Activated CD8-positive, alpha-beta memory T cell treated with anti-CD3 and anti-CD28 coated beads, Interleukin-2, amount 10 ng/mL, durations not matched to agents 7 days and 5 days (primary cell): ENCODE results near the gene CMIP. TPM values are rescaled to one million over a fixed set of nuclear protein-coding genes. Genes with fewer than 3 reads are reported as not detected.

Experiments used
- ATAC-seq: fragments of 150-1000 bp; cut with Tn5 transposase; one replicate; pipeline ENCODE4 v1.10.0; 2021; ENCODE audit warnings: moderate library complexity
- CTCF ChIA-PET: fragments of 350-600 bp; sonication (Branson Sonifier 250); formaldehyde crosslinking; loops from one replicate; lab custom pipeline; 2021; ENCODE audit warnings: antibody characterized with exemption; lab: Charles Lee
- DNase-seq: peaks from one replicate; pipeline ENCODE4 v3.0.0-alpha.2; 2020
- H3K27ac Mint-ChIP-seq: one replicate; pipeline ENCODE4 v1.8.0; 2021; ENCODE audit warnings: mild to moderate bottlenecking, mixed read lengths
- H3K27me3 Mint-ChIP-seq: one replicate; pipeline ENCODE4 v1.8.0; 2021; ENCODE audit warnings: mixed read lengths
- H3K36me3 Mint-ChIP-seq: one replicate; pipeline ENCODE4 v1.8.0; 2021; ENCODE audit warnings: mild to moderate bottlenecking, mixed read lengths
- H3K4me1 Mint-ChIP-seq: one replicate; pipeline ENCODE4 v1.8.0; 2021; ENCODE audit warnings: mixed read lengths
- H3K4me3 Mint-ChIP-seq: one replicate; pipeline ENCODE4 v1.8.0; 2021; ENCODE audit warnings: mild to moderate bottlenecking, moderate library complexity, mixed read lengths
- H3K9me3 Mint-ChIP-seq: one replicate; pipeline ENCODE4 v1.8.0; 2022; ENCODE audit warnings: low read depth, mixed read lengths
- total RNA-seq, 2 experiments: library from RNA; stranded (reverse); gene quantifications; one replicate each; pipeline ENCODE4 v1.2.3, GENCODE V29; 2021

CMIP gene
- total RNA-seq, 2 experiments from 2014 or later = 77.4 to 98.8 TPM

DNA sequence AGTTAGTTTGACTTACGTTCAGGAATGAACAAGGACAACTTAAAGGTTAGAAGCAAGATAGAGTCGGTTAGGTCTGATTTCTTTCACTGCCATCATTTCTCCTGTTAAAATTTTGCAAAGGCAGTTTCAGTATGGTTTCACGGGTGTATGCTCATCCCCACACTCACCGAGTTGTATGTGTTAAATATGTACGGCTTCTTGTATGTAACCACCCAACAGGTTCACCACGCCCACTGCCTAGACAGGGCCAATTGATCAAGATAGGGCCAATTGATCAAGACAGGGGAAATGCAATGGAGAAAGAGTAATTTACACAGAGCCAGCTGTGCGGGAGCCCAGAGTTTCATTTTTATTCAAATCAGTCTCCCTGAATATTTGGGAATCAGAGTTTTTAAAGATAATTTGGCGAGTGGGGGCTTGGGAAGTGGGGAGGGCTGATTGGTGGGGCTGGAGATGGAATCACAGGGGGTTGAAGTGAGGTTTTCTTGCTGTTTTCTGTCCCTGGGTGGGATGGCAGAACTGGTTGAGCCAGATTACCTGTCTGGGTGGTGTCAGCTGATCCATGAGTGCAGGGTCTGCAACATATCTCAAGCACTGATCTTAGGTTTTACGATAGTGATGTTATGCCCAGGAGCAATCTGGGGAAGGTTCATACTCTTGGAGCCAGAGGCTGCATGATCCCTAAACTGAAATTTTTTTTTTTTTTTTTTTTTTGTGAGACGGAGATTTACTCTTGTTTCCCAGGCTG, 272.0 kb downstream of the CMIP start:
- CTCF ChIA-PET = interaction anchor here (1.3 to 1.7 kb wide), 2 partner anchors 14 to 85 kb away, joined by 4 to 5 read pairs; no protein-coding TSS in a partner anchor
- Mint-ChIP-seq H3K4me1 (peaks cover 45% of the 10 kb centered on the region), H3K27me3 (no peaks in the 10 kb centered on the region), H3K9me3 (no peaks in the 10 kb centered on the region), H3K36me3 (peaks cover 7% of the 10 kb centered on the region), H3K27ac (peak overlapping the region; percentile 87), H3K4me3 (peak overlapping the region; percentile 62)
- peak; percentile 82 for DNase-seq
- ATAC-seq = peak; percentile 62

DNA sequence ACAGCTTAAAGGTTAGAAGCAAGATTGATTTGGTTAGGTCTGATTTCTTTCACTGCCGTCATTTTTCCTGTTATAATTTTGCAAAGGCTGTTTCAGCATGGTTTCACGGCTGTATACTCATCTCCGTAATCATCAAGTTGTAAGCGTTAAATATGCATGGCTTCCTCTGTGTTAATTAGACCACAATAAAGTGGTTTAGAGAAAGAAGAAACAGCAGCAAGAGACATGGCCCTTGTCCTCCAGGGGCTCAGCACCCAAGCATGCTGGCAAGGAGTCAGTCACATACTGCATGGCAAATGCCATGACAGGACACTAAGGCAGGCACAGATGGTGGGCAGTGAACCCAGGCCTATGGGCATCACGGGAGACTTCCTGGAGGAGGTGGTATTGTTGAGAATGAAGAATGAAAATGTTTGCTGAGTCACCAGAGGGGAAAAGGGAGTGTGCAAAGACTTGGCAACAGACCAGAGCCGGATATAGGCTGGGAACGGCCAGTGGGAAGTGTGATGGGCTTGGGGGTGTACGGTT, 273.1 kb downstream of the CMIP start:
- peak; percentile 52 for DNase-seq
- CTCF ChIA-PET = interaction anchor here (0.6 to 2.8 kb wide), 5 partner anchors 13 to 317 kb away, joined by 3 to 19 read pairs (median 5); no protein-coding TSS in a partner anchor
- Mint-ChIP-seq H3K9me3 (no peaks in the 10 kb centered on the region), H3K4me1 (peaks cover 46% of the 10 kb centered on the region), H3K4me3 (peak overlapping the region; percentile 49), H3K27ac (peak overlapping the region; percentile 85), H3K36me3 (peaks cover 7% of the 10 kb centered on the region), H3K27me3 (no peaks in the 10 kb centered on the region)
- peak; percentile 37 for ATAC-seq

DNA sequence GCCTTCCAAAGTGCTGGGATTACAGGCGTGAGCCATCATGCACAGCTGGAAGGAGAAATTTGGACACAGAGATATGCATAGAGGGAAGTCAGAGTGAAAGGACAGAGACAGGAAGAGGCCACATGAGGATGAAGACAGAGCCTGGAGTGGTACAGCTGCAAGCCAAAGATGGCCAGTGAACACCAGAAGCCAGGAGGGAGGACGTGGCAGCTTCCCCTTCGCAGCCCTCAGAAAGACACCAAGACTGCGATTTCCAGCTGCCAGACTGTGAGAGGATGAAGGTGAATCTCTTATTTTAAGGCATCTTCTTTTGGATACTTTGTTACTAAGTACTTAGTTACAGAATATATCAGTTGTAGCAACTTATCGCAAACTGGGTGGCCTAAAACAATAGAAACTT, 274.0 kb downstream of the CMIP start:
- Mint-ChIP-seq H3K36me3 (peaks cover 7% of the 10 kb centered on the region), H3K4me1 (peaks cover 50% of the 10 kb centered on the region), H3K27ac (peak overlapping the region; percentile 91), H3K9me3 (no peaks in the 10 kb centered on the region), H3K27me3 (no peaks in the 10 kb centered on the region), H3K4me3 (peak overlapping the region; percentile 49)
- CTCF ChIA-PET = interaction anchor here (0.9 to 2.8 kb wide), 5 partner anchors 12 to 354 kb away, joined by 3 to 19 read pairs (median 5); no protein-coding TSS in a partner anchor
- DNase-seq = peak; percentile 48
- ATAC-seq = peak; percentile 21

DNA sequence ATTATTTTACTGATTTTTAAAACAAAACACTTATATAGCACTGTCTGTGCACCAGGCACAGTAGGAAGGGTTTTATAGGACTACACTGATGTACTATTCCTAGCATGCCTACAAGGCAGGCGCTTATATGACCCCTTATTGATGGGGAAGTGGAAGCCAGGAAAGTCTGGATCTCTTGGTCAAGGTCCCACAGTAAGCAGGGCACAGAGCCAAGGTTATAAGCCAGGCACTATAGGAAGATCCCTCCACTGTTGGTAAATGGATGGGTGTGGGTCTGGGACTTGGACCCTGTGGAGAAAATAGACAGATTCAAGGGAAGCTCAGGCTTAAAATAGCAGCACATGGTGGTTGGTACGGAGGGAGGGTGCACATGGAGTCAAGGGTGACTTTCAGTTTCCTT, 275.4 kb downstream of the CMIP start:
- no peak for ATAC-seq
- CTCF ChIA-PET = interaction anchor here (1.6 to 2.8 kb wide), 3 partner anchors 10 to 317 kb away, joined by 3 to 19 read pairs (median 10); no protein-coding TSS in a partner anchor
- Mint-ChIP-seq H3K36me3 (peaks cover 7% of the 10 kb centered on the region), H3K27ac (peak overlapping the region; percentile 19), H3K4me3 (no peak overlapping the region), H3K27me3 (peaks cover 2% of the 10 kb centered on the region), H3K4me1 (peaks cover 45% of the 10 kb centered on the region), H3K9me3 (no peaks in the 10 kb centered on the region)
- no peak for DNase-seq

DNA sequence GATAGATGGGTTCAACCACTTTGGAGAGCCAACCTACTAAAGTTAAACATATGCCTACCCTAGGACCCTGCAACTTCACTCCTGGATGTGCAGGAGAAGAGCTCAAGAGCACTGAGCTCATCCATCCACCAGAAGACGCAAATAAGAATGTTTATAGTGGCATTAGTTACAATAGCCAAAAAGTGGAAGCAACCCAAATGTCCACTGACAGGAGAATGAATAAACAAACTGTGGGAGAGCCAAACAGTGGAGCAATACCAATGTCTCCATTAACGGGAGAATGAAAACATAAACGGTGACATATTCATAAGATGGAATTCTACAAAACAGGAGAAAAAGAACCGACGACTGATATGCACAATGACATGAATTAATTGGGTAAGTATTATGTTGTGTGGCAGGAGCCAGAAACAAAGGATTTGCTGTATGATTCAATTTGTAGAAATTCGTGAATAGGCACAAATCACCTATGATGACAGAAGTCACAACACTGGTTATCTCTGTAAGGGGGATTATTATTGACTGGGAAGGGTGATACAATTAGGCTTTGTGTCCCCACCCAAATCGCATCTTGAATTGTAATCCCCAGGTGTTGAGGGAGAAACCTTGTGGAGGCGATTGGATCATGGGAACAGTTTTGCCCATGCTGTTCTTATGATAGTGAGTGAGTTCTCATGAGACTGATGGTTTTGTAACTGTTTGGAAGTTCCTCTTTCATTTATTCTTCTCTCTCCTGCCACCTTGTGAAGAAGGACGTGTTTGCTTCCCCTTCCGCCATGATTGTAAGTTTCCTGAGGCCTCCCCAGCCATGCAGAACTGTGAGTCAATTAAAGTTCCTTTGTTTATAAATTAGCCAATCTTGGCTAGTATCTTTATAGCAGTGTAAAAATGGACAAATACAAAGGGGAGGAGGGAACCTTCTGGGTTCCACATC, 276.6 kb downstream of the CMIP start:
- peaks cover 7% of the 10 kb centered on the region for H3K36me3 Mint-ChIP-seq
- CTCF ChIA-PET = interaction anchor here (0.7 to 1.6 kb wide), 5 partner anchors 99 to 355 kb away, joined by 3 to 5 read pairs (median 4); no protein-coding TSS in a partner anchor
- H3K4me3 Mint-ChIP-seq = no peak overlapping the region
- peaks cover 33% of the 10 kb centered on the region for H3K4me1 Mint-ChIP-seq
- ATAC-seq = no peak
- no peak for DNase-seq
- H3K27me3 Mint-ChIP-seq = peaks cover 6% of the 10 kb centered on the region
- no peaks in the 10 kb centered on the region for H3K9me3 Mint-ChIP-seq
- H3K27ac Mint-ChIP-seq = no peak overlapping the region

DNA sequence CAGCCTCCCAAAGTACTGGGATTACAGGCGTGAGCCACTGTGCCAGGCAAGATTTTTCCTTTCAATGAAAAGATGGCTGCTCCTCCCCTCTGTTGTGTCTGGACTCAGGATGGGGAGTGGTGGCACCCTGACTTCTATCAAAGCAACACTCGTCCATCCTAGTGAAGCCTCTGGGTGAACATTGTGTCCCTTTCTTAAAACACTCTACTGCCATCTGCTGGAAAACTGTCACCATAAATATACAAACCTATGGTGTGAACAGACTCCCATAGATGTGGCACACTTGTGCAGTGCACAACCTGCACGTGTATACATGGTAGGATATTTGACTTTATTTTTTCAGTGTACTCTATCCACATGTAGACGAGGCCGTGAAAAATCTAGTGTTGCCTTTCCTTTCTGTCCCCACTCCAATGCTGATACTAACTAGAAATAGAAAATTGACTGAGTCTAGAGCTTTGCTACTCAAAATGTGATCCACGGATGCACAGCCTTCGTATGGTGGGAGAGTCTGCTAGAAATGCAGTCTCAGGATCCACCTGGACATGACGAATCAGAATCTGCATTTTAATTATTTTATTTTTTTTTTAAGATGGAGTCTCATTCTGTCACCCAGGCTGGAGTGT, 278.6 kb downstream of the CMIP start:
- Mint-ChIP-seq H3K27ac (no peak overlapping the region), H3K4me3 (no peak overlapping the region), H3K9me3 (no peaks in the 10 kb centered on the region), H3K4me1 (peaks cover 16% of the 10 kb centered on the region), H3K27me3 (peaks cover 6% of the 10 kb centered on the region), H3K36me3 (peaks cover 7% of the 10 kb centered on the region)
- ATAC-seq (peak; percentile 80), DNase-seq (peak; percentile 51)
- CTCF ChIA-PET = interaction anchor here (0.7 to 3.0 kb wide), 14 partner anchors 8 to 357 kb away, joined by 3 to 28 read pairs (median 4); no protein-coding TSS in a partner anchor

DNA sequence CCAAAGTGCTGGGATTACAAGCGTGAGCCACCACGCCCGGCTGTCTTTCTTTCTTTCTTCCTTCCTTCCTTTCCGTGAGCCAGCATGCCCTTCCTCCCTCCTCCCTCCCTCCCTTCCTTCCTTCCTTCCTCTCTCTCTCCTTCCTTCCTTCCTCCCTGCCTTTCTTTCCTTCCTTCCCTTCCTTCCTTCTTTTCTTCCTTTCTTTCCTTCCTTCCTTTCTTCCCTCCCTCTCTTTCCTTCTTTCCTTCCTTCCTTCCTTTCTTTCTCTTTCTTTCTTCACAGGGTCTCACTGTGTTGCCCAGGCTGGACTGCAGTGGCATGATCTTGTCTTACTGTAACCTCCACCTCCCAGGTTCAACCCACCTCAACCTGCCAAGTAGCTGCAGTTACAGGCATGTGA, 283.8 kb downstream of the CMIP start:
- CTCF ChIA-PET = interaction anchor here (1.0 kb wide), 1 partner anchor 158 kb away, joined by 3 read pairs; no protein-coding TSS in a partner anchor
- no peaks in the 10 kb centered on the region for H3K36me3 Mint-ChIP-seq
- no peak overlapping the region for H3K27ac Mint-ChIP-seq

DNA sequence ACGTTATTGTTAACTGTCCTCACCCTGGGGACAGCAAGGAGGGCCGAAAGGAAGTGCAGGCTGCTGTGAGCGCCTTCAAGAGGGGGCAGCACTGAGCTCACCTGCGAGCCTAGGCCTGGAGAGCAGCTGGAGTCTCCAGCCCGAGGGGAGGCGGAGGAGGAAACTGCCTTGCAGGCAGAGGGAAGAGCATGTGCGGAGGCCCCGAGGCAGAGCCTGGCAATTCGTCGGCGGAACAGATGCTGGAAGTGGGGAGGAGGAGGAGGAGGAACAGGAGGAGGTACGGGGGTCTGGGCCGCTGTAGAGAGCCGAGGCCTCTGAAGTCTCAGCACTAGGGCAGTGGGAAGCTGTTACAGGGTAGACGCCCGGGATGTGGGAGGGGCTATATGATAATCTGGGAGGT, 284.8 kb downstream of the CMIP start:
- CTCF ChIA-PET = interaction anchor here (0.5 to 2.7 kb wide), 30 partner anchors 9 to 469 kb away, joined by 3 to 17 read pairs (median 4); partner anchors contain the start of gene GAN
- Mint-ChIP-seq H3K27ac (peak overlapping the region; percentile 21), H3K4me1 (peaks cover 17% of the 10 kb centered on the region), H3K4me3 (peak overlapping the region; percentile 9), H3K9me3 (no peaks in the 10 kb centered on the region), H3K36me3 (no peaks in the 10 kb centered on the region), H3K27me3 (peaks cover 6% of the 10 kb centered on the region)
- ATAC-seq (no peak), DNase-seq (no peak)

More for the DNA sequence above, 283.8 kb downstream of the CMIP start:
- H3K4me3 Mint-ChIP-seq = no peak overlapping the region
- peaks cover 6% of the 10 kb centered on the region for H3K27me3 Mint-ChIP-seq
- DNase-seq (no peak), ATAC-seq (no peak)
- H3K9me3 Mint-ChIP-seq = no peaks in the 10 kb centered on the region
- peaks cover 17% of the 10 kb centered on the region for H3K4me1 Mint-ChIP-seq

DNA sequence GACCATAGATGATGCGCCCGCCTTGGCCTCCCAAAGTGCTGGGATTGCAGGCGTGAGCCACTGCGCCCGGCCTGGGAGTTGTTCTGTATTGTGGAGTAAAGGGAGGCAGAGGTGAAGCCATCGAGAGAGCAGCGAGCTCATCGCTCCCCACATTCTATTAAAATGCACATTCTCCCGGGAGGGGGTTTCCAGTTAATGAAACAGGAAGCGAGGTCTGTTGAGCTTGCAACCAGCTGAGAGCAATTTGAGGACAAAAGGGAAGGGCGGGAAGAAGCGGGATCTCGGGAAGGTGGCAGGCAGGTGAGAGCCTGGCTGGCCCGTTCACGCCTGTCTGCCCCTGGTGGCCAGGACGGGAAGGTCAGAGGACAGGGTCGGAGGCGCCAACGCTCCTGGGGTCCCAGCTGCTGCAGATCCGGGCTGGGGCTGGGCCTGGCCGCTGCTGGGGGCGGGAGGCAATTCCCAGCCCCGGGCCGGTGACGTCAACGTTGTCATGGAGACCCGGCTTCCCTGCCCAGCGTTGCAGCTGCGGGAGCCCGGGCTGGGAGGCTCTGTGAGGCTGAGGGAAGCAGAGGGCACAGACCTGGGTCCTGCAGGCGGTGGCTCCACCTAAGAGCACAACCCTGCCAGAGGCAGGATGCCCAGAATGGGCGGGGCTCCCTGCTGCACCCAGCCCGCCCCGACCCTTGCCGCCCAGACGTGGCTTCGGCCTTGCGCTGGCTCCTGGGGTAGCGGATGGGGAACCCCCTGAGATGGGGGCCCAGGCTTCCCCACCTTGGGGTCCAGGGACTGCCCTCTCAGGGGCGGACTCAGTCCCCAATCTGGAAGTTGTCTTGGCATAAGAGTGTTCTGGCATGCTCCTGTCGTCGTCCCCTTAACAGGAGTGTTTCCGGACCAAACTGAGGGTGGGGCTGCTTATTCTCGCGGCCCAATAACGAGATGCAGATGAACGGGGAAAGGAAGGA, 285.8 kb downstream of the CMIP start:
- H3K4me1 Mint-ChIP-seq = peaks cover 17% of the 10 kb centered on the region
- DNase-seq (peak; percentile 71), ATAC-seq (peak; percentile 92)
- H3K36me3 Mint-ChIP-seq = no peaks in the 10 kb centered on the region
- CTCF ChIA-PET = interaction anchor here (0.6 to 2.7 kb wide), 32 partner anchors 8 to 525 kb away, joined by 3 to 17 read pairs (median 4); partner anchors contain the start of gene GAN
- H3K4me3 Mint-ChIP-seq = peak overlapping the region; percentile 72
- H3K27ac Mint-ChIP-seq = peak overlapping the region; percentile 79
- no peaks in the 10 kb centered on the region for H3K9me3 Mint-ChIP-seq
- no peaks in the 10 kb centered on the region for H3K27me3 Mint-ChIP-seq

DNA sequence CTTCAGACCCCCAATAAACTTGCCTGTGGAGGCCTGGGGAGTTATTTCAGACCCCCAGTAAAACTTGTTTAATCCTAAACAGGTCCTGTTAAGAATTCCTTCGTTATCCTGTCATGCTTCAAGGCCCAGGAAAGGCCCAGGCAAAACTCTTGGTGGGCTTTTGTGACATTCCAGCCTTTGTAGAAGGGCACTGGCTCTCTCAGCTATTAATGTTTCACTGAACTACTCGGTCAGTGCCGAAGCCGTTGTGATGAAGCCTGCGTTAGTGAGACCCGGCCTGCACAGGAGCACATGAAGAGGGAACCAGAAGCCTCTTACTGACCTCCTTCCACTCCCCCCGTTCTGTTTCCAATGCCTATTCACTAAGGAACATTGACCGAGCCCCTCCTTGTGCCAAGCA, 287.0 kb downstream of the CMIP start:
- Mint-ChIP-seq H3K4me3 (no peak overlapping the region), H3K9me3 (no peaks in the 10 kb centered on the region), H3K27ac (no peak overlapping the region), H3K27me3 (no peaks in the 10 kb centered on the region), H3K4me1 (peaks cover 17% of the 10 kb centered on the region), H3K36me3 (no peaks in the 10 kb centered on the region)
- CTCF ChIA-PET = interaction anchor here (1.4 to 2.7 kb wide), 6 partner anchors 9 to 110 kb away, joined by 6 to 10 read pairs (median 8); no protein-coding TSS in a partner anchor
- no peak for ATAC-seq
- DNase-seq = no peak

DNA sequence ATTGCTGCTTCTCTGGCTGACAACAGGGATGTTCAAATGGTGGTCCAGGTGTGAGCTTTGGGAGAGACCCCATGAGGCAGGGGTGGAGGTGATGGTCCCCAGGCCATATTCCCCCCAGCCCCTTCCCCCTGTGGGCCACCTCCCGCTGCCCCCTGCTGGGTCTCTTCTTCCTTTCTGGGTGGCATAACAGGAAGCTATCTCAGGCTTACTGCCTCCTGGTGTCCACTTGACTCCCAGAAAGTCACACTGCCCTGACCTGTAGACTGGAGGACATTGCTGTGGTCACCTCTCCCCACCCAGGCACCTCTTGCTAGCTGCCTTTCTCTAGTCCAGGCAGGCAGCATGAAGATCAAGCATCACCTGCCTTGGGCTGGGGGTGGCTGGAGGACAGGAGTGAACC, 288.1 kb downstream of the CMIP start:
- CTCF ChIA-PET = interaction anchor here (1.5 kb wide), 1 partner anchor 35 kb away, joined by 4 read pairs; no protein-coding TSS in a partner anchor
- Mint-ChIP-seq H3K9me3 (no peaks in the 10 kb centered on the region), H3K27me3 (no peaks in the 10 kb centered on the region)

More for the DNA sequence above, 288.1 kb downstream of the CMIP start:
- no peak for ATAC-seq
- H3K4me1 Mint-ChIP-seq = peaks cover 18% of the 10 kb centered on the region
- no peak overlapping the region for H3K4me3 Mint-ChIP-seq
- H3K36me3 Mint-ChIP-seq = no peaks in the 10 kb centered on the region
- no peak overlapping the region for H3K27ac Mint-ChIP-seq
- DNase-seq = no peak
